Activated CD4-positive, alpha-beta T cell treated with anti-CD3 and anti-CD28 coated beads for 48 hours (primary cell): ENCODE results near the gene P2RY1.
"Not testable (repeated sequence)": the region's sequence is repeated elsewhere in the genome, so short reads cannot be mapped to it uniquely, and the experiment has no call there.

Experiments used
- DNase-seq: peaks from one replicate; pipeline ENCODE4 v3.0.0-alpha.2; 2020

Gene P2RY1

DNA sequence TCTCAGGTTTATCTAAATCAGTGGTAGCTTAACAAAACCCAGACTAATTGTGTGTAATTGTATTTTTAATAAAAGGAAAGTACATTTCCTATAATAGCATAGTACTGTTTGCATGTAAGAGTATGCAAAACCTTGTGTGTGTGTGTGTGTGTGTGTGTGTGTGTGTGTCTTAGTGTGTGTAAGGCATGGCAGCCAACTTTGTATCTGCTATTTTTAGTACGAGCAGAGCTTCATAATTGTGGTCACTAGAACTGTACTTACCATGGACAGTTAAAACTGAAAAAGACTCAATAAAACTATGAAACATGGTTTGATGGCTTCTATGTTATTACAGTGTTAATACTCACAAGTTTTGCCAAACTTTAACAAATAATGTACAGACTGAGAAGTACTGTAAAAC lies 6.2 kb downstream of the P2RY1 start:
- DNase-seq, result no peak

GRCh38 chr3:152842413-152842812 lies 7.5 kb downstream of the P2RY1 start:
- DNase-seq, result no peak

- no peak for DNase-seq
These were observed 9.0 kb downstream of the P2RY1 start for GRCh38 chr3:152843955-152844354.

GRCh38 chr3:152846572-152847202 lies 11.8 kb downstream of the P2RY1 start:
- DNase-seq, result not testable (repeated sequence)

- not testable (repeated sequence) for DNase-seq
These were observed 12.7 kb downstream of the P2RY1 start for GRCh38 chr3:152847599-152847998.

GRCh38 chr3:152849996-152850578 lies 15.2 kb downstream of the P2RY1 start:
- DNase-seq, result no peak

DNA sequence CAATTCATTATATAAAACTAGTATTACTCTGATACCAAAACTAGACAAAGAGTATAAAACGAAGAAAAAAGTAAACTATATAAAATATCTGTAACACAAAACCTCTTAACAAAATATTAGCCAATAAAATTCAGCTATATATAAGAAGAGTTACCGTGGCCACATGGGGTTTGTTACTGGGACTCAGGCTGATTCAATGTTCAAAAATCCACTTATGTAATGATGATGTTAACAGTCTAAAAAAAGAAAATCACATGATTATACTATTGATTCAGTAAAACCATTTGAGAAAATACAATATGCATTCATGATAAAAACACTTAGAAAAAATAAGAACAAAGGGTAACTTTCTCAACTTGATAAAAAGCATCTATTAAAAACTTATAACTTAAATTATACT lies 18.3 kb downstream of the P2RY1 start:
- DNase-seq, result no peak

DNA sequence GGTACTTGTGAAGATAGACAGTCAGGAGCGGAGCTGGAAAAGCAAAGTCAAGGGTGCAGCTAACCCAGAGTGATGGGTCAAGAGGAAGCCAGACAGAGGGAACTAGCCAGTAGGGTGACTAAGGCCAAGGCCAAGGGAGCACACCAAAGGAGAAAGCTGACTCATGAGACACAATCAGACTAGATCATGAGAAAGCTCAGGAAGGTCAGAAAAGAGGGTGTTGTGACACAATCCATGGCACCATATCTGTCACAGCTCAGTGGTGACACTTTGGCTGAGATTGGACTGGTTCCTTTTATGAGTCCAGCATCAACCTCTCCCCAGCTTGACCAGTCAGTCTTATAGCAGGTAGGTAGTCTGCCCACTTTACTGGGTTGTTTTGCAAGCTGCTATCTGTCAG lies 22.2 kb downstream of the P2RY1 start:
- DNase-seq, result no peak

GRCh38 chr3:152858170-152858800 lies 23.4 kb downstream of the P2RY1 start:
- DNase-seq, result no peak

DNA sequence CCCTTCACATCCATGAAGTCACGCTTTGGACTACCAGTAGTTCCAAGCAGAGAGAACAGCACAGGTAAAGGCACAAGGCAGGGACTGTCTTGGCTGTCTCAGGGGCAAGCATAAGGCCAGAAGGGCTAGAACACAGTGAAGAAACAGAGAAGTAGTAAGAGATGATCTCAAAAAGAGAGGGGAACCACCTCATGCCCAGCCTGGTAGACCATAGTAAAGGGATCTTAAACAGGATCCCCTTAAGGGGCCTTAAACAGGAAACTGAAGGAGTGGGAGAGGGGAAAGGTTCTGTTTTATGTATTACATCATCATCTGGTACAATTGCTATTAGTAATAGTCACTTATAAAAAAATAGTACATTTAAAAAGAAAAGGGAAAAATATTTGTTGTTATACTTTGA lies 25.8 kb downstream of the P2RY1 start:
- DNase-seq, result no peak

GRCh38 chr3:152865668-152866245 lies 30.8 kb downstream of the P2RY1 start:
- DNase-seq, result no peak

DNA sequence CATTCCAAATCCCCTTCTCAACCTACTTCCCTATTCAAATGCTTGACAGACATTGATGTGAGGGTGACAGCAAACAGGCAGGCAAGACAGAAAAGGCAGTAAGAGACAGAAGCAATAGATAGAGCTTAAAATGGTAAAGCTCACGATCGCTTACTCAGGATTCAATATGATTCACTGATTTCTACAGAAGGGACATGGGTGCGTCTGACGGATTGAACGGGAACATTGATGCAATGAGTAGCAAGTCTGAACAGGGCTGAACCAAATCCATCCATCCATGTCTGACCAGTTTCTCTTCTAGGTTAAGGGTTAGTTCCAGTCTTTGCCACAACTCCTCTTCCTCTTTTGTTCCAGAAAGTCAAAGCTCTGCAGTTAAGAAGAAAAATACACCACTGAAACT lies 35.1 kb downstream of the P2RY1 start:
- DNase-seq, result no peak

GRCh38 chr3:152873314-152873713 lies 38.4 kb downstream of the P2RY1 start:
- not testable (repeated sequence) for DNase-seq

DNA sequence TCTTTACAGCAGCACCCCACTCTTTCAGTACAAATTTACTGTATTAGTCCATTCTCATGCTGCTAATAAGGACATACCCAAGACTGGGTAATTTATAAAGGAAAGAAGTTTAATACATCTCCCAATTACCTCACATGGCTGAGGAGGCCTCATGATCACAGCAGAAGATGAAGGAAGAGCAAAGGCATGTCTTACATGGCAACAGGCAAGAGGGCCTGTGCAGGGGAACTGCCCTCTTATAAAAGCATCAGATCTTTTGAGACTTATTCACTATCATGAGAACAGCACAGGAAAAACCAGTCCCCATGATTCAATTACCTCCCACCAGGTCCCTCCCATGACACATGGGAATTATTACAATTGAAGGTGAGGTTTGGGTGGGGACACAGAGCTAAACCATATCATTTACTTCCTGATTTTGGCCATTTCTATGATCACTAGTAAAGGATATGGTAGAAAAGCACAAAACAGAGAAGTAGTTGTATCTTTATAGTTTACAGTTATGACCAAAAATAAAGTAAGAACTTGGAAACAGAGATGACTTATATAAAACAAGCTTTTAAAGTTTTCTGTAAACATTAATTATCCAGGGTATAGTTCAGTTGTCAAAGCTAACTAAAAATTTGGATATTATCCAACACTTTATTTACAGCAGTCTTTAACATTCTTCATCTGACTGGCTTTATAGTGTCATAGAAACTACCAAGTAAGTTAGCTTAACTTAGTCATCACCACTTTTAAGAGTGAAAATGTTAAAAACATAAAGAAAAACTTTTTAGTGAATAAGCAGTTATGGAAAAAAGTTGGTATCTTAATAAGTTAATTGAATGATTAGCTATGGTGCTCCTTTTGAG lies 40.2 kb downstream of the P2RY1 start:
- DNase-seq, result no peak

DNA sequence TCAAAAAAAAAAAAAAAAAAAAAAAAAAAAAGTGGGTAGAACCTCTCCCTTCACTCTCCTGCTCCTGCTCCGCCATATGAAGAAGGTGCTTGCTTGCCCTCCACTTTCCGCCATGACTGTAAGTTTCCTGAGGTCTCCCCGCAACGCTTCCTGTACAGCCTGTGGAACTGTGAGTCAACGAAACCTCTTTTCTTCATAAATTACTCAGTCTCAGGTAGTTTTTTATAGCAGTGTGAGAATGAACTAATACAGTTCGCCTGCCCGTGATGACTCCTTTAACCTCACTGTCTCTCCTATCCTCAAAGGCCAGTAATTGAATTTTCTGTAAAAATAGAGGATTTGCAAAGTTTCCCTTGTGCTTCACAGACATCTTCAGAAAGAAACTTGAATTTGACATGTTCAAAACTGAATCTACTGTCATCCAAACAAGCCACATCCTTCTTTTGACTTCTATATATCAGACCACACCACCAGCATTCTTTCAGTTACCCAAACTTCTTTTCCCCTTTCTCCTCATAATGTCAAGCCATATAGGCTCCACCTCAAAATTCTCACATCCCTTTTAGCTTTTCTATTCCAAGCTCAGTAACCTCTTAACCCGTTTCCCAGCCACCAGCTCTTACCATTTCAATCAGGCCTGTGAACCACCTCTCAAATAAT lies 44.3 kb downstream of the P2RY1 start:
- peak; percentile 9 for DNase-seq

DNA sequence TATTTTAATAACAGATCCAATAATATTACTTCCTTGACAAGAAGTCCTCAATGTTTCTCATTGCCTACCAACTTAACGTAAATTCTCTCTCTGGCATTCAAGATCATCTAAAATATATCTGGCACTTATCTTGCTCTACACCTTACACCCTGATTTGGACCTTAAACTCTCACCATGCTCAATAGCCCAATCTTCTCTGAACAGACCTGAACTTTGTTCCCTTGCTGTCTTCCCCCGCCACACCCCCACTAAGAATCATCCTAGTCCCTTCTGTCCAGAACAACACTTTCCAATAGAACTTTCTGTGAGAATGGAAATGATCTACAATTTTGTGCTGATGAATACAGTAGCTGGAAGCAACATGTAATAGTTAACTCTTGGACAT lies 44.9 kb downstream of the P2RY1 start:
- DNase-seq, result no peak

DNA sequence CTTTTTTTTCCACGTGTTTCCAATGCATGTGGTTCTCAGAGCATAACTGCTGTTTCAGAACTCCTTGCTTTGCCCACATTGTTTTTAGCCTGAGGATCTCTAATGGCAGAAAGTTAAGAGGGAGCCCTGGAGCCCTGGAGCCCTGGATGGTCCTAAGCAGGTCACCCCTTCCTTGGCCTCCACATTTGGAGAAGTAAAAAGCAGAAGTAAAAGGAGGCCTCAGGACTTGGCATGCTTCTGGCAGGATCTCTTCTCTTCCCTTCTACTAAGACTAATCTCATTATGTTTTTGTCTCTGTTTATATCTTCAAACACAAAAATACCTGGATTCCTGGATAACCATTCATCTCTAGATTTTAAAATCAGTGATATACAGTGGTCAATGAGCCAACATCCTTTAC lies 50.1 kb downstream of the P2RY1 start:
- DNase-seq, result no peak
